ENCODE measurements around the gene FGFBP3.

DNA sequence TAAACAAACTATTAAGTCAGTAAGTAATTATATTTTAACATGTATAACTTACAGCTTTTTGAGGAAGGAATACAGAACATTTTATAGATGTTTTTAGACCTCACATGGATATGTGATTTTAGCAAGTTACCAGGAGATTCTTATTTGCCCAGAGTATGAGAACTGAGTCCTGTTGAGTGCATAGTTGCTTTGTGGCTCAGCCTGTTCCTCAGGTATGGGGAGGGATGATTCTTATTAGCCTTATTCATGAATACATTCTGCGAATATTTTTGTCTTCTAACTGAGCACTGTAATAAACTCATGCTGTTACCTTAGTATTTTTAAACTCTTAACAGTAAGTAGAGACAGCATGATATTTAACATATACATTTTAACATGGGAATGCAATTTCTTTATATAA lies 32.1 kb upstream of the FGFBP3 start:
- TF ChIP-seq CTCF (IDR thresholded peaks at IDR 0.05; ENCODE audit: low read depth, low read length) = no peak
- no peak for TF ChIP-seq EZH2phosphoT487 (IDR thresholded peaks at IDR 0.05; ENCODE audit: low read depth)

Measured in OCI-LY3 (cell line).